Activated CD8-positive, alpha-beta T cell treated with anti-CD3 and anti-CD28 coated beads for 36 hours (primary cell): ENCODE data around the gene LCE7A. TPM values are rescaled to one million over a fixed set of nuclear protein-coding genes. Genes with fewer than 3 reads are reported as not detected.

ENCODE experiments used
- ATAC-seq: fragments of 200-7000 bp; cut with Tn5 transposase; one replicate; pipeline ENCODE4 v1.10.0; 2021; ENCODE audit warnings: mild to moderate bottlenecking, moderate library complexity
- CTCF ChIA-PET: fragments of 350-600 bp; sonication (Branson Sonifier 250); formaldehyde crosslinking; loops from one replicate; lab custom pipeline; 2021; ENCODE audit warnings: antibody characterized with exemption; lab: Charles Lee
- POLR2A ChIA-PET: fragments of 350-600 bp; sonication (Branson Sonifier 250); formaldehyde crosslinking; loops from one replicate; lab custom pipeline; 2021; ENCODE audit warnings: antibody characterized with exemption; lab: Charles Lee
- DNase-seq: peaks from one replicate; pipeline ENCODE4 v3.0.0-alpha.2; 2020
- H3K27ac Mint-ChIP-seq: one replicate; pipeline ENCODE4 v1.8.0; 2021; ENCODE audit warnings: mild to moderate bottlenecking, mixed read lengths
- H3K27me3 Mint-ChIP-seq: one replicate; pipeline ENCODE4 v1.8.0; 2021; ENCODE audit warnings: mixed read lengths
- H3K36me3 Mint-ChIP-seq: one replicate; pipeline ENCODE4 v1.8.0; 2021; ENCODE audit warnings: low read depth, mixed read lengths
- H3K4me1 Mint-ChIP-seq: one replicate; pipeline ENCODE4 v1.8.0; 2021; ENCODE audit warnings: low read depth, mixed read lengths
- H3K4me3 Mint-ChIP-seq: one replicate; pipeline ENCODE4 v1.8.0; 2021; ENCODE audit warnings: mild to moderate bottlenecking, moderate library complexity, mixed read lengths
- H3K9me3 Mint-ChIP-seq: one replicate; pipeline ENCODE4 v1.8.0; 2021; ENCODE audit warnings: mixed read lengths
- CTCF ChIP-seq: fragments of 200-600 bp; IDR thresholded peaks from one replicate; pipeline ENCODE4 v1.8.0; 2022; ENCODE audit warnings: antibody characterized with exemption, mild to moderate bottlenecking
- intact Hi-C: fragments of 100-400 bp; cut with micrococcal nuclease; formaldehyde crosslinking; loops from one replicate; pipeline ENCODE4 v1.10.0; 2022
- total RNA-seq, 2 experiments: library from RNA; stranded (reverse); gene quantifications; one replicate each; pipeline ENCODE4 v1.2.3, GENCODE V29; 2021

Gene LCE7A
- total RNA-seq, 2 experiments from 2014 or later, result not detected

- H3K27me3 Mint-ChIP-seq, result peaks cover 30% of the 10 kb centered on the region
- H3K27ac Mint-ChIP-seq, result no peak overlapping the region
- intact Hi-C loops, result no loop called here
- H3K4me1 Mint-ChIP-seq, result peaks cover 6% of the 10 kb centered on the region
- no peaks in the 10 kb centered on the region for H3K9me3 Mint-ChIP-seq
- no peaks in the 10 kb centered on the region for H3K36me3 Mint-ChIP-seq
- ChIA-PET CTCF (no interaction called here), POLR2A (no interaction called here)
- DNase-seq (no peak), ATAC-seq (no peak)
- no peak for TF ChIP-seq CTCF
- H3K4me3 Mint-ChIP-seq, result no peak overlapping the region
Observed at GRCh38 chr1:152904688-152905440, 45.1 kb downstream of the LCE7A start.

GRCh38 chr1:152906023-152906565, 46.3 kb downstream of the LCE7A start:
- ChIA-PET POLR2A (no interaction called here), CTCF (interaction anchor here (0.8 kb wide), 1 partner anchor 9 kb away, joined by 3 read pairs; no protein-coding TSS in a partner anchor)
- no peak for TF ChIP-seq CTCF
- Mint-ChIP-seq H3K36me3 (no peaks in the 10 kb centered on the region), H3K9me3 (no peaks in the 10 kb centered on the region), H3K27me3 (peaks cover 29% of the 10 kb centered on the region), H3K27ac (no peak overlapping the region), H3K4me1 (peaks cover 6% of the 10 kb centered on the region), H3K4me3 (no peak overlapping the region)
- DNase-seq (no peak), ATAC-seq (no peak)
- intact Hi-C loops, result no loop called here

- TF ChIP-seq CTCF, result no peak
- peak; percentile 24 for ATAC-seq
- Mint-ChIP-seq H3K4me1 (peaks cover 6% of the 10 kb centered on the region), H3K9me3 (no peaks in the 10 kb centered on the region), H3K36me3 (no peaks in the 10 kb centered on the region), H3K4me3 (no peak within 1 kb of the TSS), H3K27ac (no peak within 1 kb of the TSS), H3K27me3 (peaks cover 33% of the 10 kb centered on the region)
- no peak for DNase-seq
- ChIA-PET POLR2A (no interaction called here), CTCF (no interaction called here)
- intact Hi-C loops, result no loop called here
Observed at GRCh38 chr1:152907686-152908601, 48.1 kb downstream of the LCE7A start, which contains the start of gene IVL. IVL (plus strand) TSS chr1:152908546; CDS start chr1:152909798, 1,252 bp downstream.

- intact Hi-C loops, result no loop called here
- H3K4me3 Mint-ChIP-seq, result no peak overlapping the region
- H3K27ac Mint-ChIP-seq, result no peak overlapping the region
- peaks cover 33% of the 10 kb centered on the region for H3K27me3 Mint-ChIP-seq
- peaks cover 6% of the 10 kb centered on the region for H3K4me1 Mint-ChIP-seq
- POLR2A ChIA-PET, result no interaction called here
- CTCF ChIA-PET, result no interaction called here
- ATAC-seq (no peak), DNase-seq (no peak)
- H3K36me3 Mint-ChIP-seq, result no peaks in the 10 kb centered on the region
- no peak for TF ChIP-seq CTCF
- no peaks in the 10 kb centered on the region for H3K9me3 Mint-ChIP-seq
Observed at GRCh38 chr1:152909206-152909605, 49.4 kb downstream of the LCE7A start.

Other genes starting within 250 kb of the LCE7A start
- gene LCE3B, start 246.2 kb upstream of the LCE7A start, total RNA-seq, result not detected
- not detected for gene LCE3A, start 236.9 kb upstream of the LCE7A start, total RNA-seq
- not detected for gene LCE2D, start 196.6 kb upstream of the LCE7A start, total RNA-seq
- not detected for gene LCE2C, start 184.7 kb upstream of the LCE7A start, total RNA-seq
- not detected for gene LCE2B, start 173.9 kb upstream of the LCE7A start, total RNA-seq
- not detected for gene LCE2A, start 161.7 kb upstream of the LCE7A start, total RNA-seq
- not detected for gene LCE4A, start 151.8 kb upstream of the LCE7A start, total RNA-seq
- gene KPRP, start 102.0 kb upstream of the LCE7A start, total RNA-seq, result not detected
- gene LCE1F, start 84.9 kb upstream of the LCE7A start, total RNA-seq, result not detected
- gene LCE1E, start 73.7 kb upstream of the LCE7A start, total RNA-seq, result not detected
- not detected for gene LCE1D, start 63.3 kb upstream of the LCE7A start, total RNA-seq
- not detected for gene LCE1C, start 53.3 kb upstream of the LCE7A start, total RNA-seq
- gene LCE1B, start 48.0 kb upstream of the LCE7A start, total RNA-seq, result not detected
- gene LCE1A, start 32.5 kb upstream of the LCE7A start, total RNA-seq, result not detected
- not detected for gene LCE6A, start 17.1 kb upstream of the LCE7A start, total RNA-seq
- not detected for gene SMCP, start 18.3 kb downstream of the LCE7A start, total RNA-seq
- gene IVL, start 48.5 kb downstream of the LCE7A start, total RNA-seq, result not detected
- not detected for gene SPRR5, start 87.2 kb downstream of the LCE7A start, total RNA-seq
- gene SPRR4, start 110.7 kb downstream of the LCE7A start, total RNA-seq, result not detected
- not detected for gene SPRR1A, start 124.1 kb downstream of the LCE7A start, total RNA-seq
- gene SPRR3, start 141.8 kb downstream of the LCE7A start, total RNA-seq, result not detected
- not detected for gene SPRR1B, start 171.2 kb downstream of the LCE7A start, total RNA-seq
- gene SPRR2D, start 181.1 kb downstream of the LCE7A start, total RNA-seq, result not detected
- gene SPRR2A, start 197.5 kb downstream of the LCE7A start, total RNA-seq, result not detected
- not detected for gene SPRR2B, start 211.6 kb downstream of the LCE7A start, total RNA-seq
- not detected for gene SPRR2E, start 234.5 kb downstream of the LCE7A start, total RNA-seq